Suprapubic skin (tissue), 3 donors: ENCODE data around the gene ZC2HC1B.

Source experiments
- CTCF ChIP-seq, 2 donors: fragments of 200-600 bp in 1 of 2; fragments of 450-650 bp in 1 of 2; sonication (generic) in 1 of 2; IDR thresholded peaks; one replicate each; pipeline ENCODE4 v1.5.1; 2016 to 2019; ENCODE audit warnings: antibody characterized with exemption in 2 of 2, mild to moderate bottlenecking in 1 of 2, moderate library complexity in 1 of 2
- POLR2A ChIP-seq, 2 donors: fragments of 450-650 bp; IDR thresholded peaks; one replicate each; pipeline ENCODE4 v1.6.1; 2017; ENCODE audit warnings: antibody characterized with exemption in 2 of 2, mild to moderate bottlenecking in 2 of 2, moderate library complexity in 2 of 2

DNA sequence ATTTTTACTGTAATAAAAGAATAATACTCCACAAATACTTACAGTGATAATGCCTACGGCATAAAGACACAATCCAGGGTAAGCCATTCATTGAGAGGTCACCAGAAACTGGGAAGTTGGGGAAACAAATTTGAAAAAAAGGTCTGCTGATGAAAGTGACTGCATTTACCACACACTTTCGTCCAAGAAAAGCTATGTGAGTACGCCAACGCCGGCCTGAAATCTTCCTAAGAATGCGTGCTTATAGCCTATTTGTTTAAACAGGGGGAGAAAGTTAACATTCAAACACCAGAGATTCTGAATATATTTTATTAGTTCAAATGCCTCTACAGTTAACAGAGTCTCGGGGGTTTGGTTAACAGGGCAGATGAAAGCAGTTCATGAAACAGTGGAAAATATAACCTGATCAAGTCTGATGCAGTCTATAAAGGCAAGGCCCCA is 21.8 kb upstream of the ZC2HC1B start:
- no peak for TF ChIP-seq CTCF (IDR thresholded peaks at IDR 0.05)
- no peak for TF ChIP-seq POLR2A (IDR thresholded peaks at IDR 0.05)
